Kidney (tissue), 14 donors: ENCODE data around the gene MPL. TPM values are rescaled to one million over a fixed set of nuclear protein-coding genes. Genes with fewer than 3 reads are reported as not detected.
A peak's percentile ranks its signal among the peaks of the same experiment; 100 is the strongest.

ENCODE experiments used
- DNase-seq, 5 donors: peaks; one replicate each; pipeline ENCODE4 v3.0.0-alpha.2; 2013 to 2020
- FAIRE-seq: peaks from 2 replicates; lab custom pipeline; 2012; peaks lifted over from hg19 to GRCh38; lab: Jason Lieb, UNC
- H3K27ac ChIP-seq, 2 donors: one replicate each; pipeline ENCODE4 v1.7.0; 2013; ENCODE audit warnings: low read depth in 2 of 2, low read length in 2 of 2, inconsistent platforms in 1 of 2
- H3K27me3 ChIP-seq: one replicate; pipeline ENCODE4 v1.7.1; 2013; ENCODE audit warnings: low read length, inconsistent platforms; ENCODE audit not compliant: control insufficient read depth, insufficient read depth
- H3K36me3 ChIP-seq, 3 donors: one replicate each; pipeline versions ENCODE4 v1.7.0 to v1.7.1; 2013; ENCODE audit warnings: low read length in 3 of 3, control low read depth in 1 of 3, inconsistent platforms in 1 of 3; ENCODE audit not compliant: insufficient read depth in 3 of 3, control insufficient read depth in 2 of 3
- H3K4me1 ChIP-seq, 3 donors: one replicate each; pipeline versions ENCODE4 v1.7.0 to v1.7.1; 2013; ENCODE audit warnings: low read length in 3 of 3, inconsistent platforms in 1 of 3, low read depth in 1 of 3; ENCODE audit not compliant: control insufficient read depth in 2 of 3, insufficient read depth in 2 of 3
- H3K4me3 ChIP-seq, 3 donors: one replicate each; pipeline versions ENCODE4 v1.7.0 to v1.8.1; 2013; ENCODE audit warnings: low read length in 3 of 3, control low read depth in 1 of 3, inconsistent platforms in 1 of 3
- H3K9ac ChIP-seq, 3 donors: one replicate each; pipeline versions ENCODE4 v1.7.0 to v1.7.1; 2013; ENCODE audit warnings: low read length in 3 of 3, control low read depth in 1 of 3, inconsistent platforms in 1 of 3
- H3K9me3 ChIP-seq, 3 donors: one replicate each; pipeline versions ENCODE4 v1.7.0 to v1.7.1; 2013; ENCODE audit warnings: low read length in 3 of 3, control low read depth in 1 of 3, inconsistent platforms in 1 of 3; ENCODE audit not compliant: control insufficient read depth in 2 of 3, insufficient read depth in 1 of 3
- intact Hi-C: fragments of 100-400 bp; cut with DNase I; formaldehyde crosslinking; loops from one replicate; pipeline ENCODE4 v1.11.1; 2022
- polyA plus RNA-seq: library from polyadenylated mRNA; stranded (reverse); fragments of 350-450 nt; fragmentation: Illumina TruSeq; extraction: RNeasy Lipid Tissue Mini Kit (QIAGEN cat#74804); gene quantifications from one replicate; pipeline ENCODE4 v1.2.3, GENCODE V29; 2014; ENCODE audit warnings: low read depth, low replicate concordance; ENCODE audit not compliant: insufficient read depth
- total RNA-seq: library from RNA; stranded (reverse); fragmentation: NEBNext Ultra II Directional; extraction: Animal tissue kit (Norgen Biotek cat#: 25700); gene quantifications from one replicate; pipeline ENCODE4 v1.2.1, GENCODE V29; 2021
- TF ChIP-seq, protein P1 (sequence below): IDR thresholded peaks from 3 replicates; pipeline ENCODE4 v1.5.1; 2012; ENCODE audit warnings: mild to moderate bottlenecking, moderate library complexity, borderline replicate concordance; ENCODE audit not compliant: insufficient read depth; ENCODE audit errors: extremely low read depth
- donor health status: control.
- donor health status: control.
- donor health status: control.
- donor health status: control.
- donor health status: control.
- donor health status: DM: yes; HTN: yes; CAD: no.
- donor health status: Normal renal cell carcinoma (clear cell type).

MPL gene
- total and polyA plus RNA-seq, 2 donors from 2014 or later: 0.25 TPM; not detected in 1

DNA sequence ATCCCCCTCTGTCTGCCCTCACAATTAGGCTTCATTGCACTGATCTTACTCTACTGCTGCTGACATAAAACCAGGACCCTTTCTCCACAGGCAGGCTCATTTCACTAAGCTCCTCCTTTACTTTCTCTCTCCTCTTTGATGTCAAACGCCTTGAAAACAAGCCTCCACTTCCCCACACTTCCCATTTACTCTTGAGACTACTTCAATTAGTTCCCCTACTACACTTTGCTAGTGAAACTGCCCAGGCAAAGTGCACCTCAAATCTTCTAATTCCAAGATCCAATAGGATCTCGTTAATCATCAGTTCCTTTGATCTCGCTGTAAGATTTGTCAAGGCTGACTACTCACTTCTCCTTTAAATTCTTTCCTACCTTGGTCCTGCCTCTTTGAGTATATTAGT is 15.3 kb downstream of the MPL start:
- intact Hi-C loops: no loop called here
- TF ChIP-seq, protein P1, sequence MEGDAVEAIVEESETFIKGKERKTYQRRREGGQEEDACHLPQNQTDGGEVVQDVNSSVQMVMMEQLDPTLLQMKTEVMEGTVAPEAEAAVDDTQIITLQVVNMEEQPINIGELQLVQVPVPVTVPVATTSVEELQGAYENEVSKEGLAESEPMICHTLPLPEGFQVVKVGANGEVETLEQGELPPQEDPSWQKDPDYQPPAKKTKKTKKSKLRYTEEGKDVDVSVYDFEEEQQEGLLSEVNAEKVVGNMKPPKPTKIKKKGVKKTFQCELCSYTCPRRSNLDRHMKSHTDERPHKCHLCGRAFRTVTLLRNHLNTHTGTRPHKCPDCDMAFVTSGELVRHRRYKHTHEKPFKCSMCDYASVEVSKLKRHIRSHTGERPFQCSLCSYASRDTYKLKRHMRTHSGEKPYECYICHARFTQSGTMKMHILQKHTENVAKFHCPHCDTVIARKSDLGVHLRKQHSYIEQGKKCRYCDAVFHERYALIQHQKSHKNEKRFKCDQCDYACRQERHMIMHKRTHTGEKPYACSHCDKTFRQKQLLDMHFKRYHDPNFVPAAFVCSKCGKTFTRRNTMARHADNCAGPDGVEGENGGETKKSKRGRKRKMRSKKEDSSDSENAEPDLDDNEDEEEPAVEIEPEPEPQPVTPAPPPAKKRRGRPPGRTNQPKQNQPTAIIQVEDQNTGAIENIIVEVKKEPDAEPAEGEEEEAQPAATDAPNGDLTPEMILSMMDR: no peak
- no peak for FAIRE-seq

DNA sequence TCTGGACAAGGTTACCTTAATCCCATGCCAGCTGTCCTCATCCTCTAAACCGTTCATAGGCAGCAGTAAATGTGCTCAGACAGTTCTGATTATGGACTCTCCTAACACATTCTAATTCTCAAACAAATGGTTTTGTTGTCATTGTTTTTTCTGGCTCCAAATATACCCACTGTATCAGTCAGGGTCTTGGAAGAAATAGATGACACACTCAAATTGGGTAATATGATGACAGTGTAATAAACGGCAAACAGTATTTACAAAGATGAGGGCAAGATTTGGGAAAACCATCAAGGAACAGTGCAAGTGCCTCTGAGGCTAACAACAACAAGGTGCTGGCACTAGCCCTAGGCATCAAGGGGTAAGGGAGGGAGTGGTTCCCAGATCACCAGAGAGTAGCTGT is 16.9 kb downstream of the MPL start:
- intact Hi-C loops: no loop called here
- TF ChIP-seq, protein P1: no peak
- Histone ChIP-seq H3K9me3 (no peaks in the 10 kb centered on the region), H3K4me3 (no peak overlapping the region), H3K36me3 (no peaks in the 10 kb centered on the region), H3K27ac (no peak overlapping the region), H3K27me3 (no peaks in the 10 kb centered on the region), H3K4me1 (peaks cover 3 to 19% (median 15%) of the 10 kb centered on the region in 3 donors), H3K9ac (no peak overlapping the region)
- FAIRE-seq (no peak), DNase-seq (no peak)

More for the DNA sequence above, 15.3 kb downstream of the MPL start:
- Histone ChIP-seq H3K9me3 (no peaks in the 10 kb centered on the region), H3K27ac (no peak overlapping the region), H3K4me3 (no peak overlapping the region), H3K36me3 (no peaks in the 10 kb centered on the region), H3K27me3 (no peaks in the 10 kb centered on the region), H3K4me1 (peaks cover 3 to 18% (median 10%) of the 10 kb centered on the region in 3 donors), H3K9ac (no peak overlapping the region)
- peak in 2 of 5 donors; percentile 20 to 30 for DNase-seq

DNA sequence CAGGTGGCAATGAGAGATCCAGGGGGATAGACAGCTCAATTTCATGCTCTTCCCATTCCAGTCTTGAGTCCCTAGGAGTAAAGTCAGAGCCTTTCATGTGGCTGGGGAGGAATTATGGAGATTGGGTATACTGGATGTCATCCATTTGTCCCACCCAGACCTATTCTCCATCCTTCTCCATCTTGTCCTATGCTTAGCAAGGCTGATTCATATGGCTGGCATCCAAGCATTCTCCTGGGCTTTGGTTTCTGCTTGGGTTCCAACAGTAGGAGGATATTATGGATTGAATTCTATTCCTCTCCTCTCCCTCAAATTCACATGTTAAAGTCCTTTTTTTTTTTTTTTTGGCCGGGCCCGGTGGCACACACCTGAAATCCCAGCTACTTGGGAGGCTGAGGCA is 17.3 kb downstream of the MPL start:
- H3K4me3 ChIP-seq: no peak overlapping the region
- FAIRE-seq (no peak), DNase-seq (no peak)
- no peak overlapping the region for H3K27ac ChIP-seq
- no peaks in the 10 kb centered on the region for H3K9me3 ChIP-seq
- H3K9ac ChIP-seq: no peak overlapping the region
- no peaks in the 10 kb centered on the region for H3K27me3 ChIP-seq
- intact Hi-C loops: no loop called here
- H3K36me3 ChIP-seq: no peaks in the 10 kb centered on the region
- TF ChIP-seq, protein P1: no peak
- H3K4me1 ChIP-seq: peaks cover 0 to 15% (median 12%) of the 10 kb centered on the region in 3 donors

DNA sequence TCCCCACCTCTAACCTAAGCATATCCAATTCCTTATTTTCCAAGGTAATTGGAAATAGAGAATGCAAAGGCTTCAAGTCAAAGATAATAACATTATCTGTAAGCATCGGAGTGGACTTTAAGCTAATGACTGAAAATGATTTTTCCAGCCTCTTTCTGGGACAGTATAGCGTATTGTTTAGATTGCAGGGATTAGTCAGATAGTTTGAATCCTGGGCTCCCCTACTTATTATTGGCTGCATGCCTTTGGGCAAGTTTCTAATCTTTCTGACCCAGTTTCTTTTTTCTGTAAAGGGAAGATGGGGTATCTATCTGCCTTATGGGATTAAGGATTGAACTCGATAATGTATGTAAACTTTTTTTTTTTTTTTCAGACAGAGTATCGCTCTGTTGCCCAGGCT is 19.6 kb downstream of the MPL start:
- Histone ChIP-seq H3K27me3 (no peaks in the 10 kb centered on the region), H3K4me3 (no peak overlapping the region), H3K36me3 (peaks cover 0 to 2% (median 0%) of the 10 kb centered on the region in 3 donors), H3K9ac (no peak overlapping the region), H3K4me1 (peaks cover 0 to 10% (median 6%) of the 10 kb centered on the region in 3 donors), H3K9me3 (no peaks in the 10 kb centered on the region), H3K27ac (no peak overlapping the region)
- no peak for FAIRE-seq
- TF ChIP-seq, protein P1: no peak
- intact Hi-C loops: no loop called here
- no peak for DNase-seq
